NT2/D1 (cell line): ENCODE data around the gene SOCS6.

ENCODE experiments used
- DNase-seq: peaks from one replicate; pipeline ENCODE4 v3.0.0-alpha.2; 2011; ENCODE audit warnings: low read depth, low spot score
- H3K27me3 ChIP-seq: 2 replicates; pipeline ENCODE4 v1.6.0; 2011; ENCODE audit warnings: mild to moderate bottlenecking; ENCODE audit not compliant: insufficient read length, insufficient read depth
- H3K36me3 ChIP-seq: 2 replicates; pipeline ENCODE4 v1.6.1; 2011; ENCODE audit warnings: mild to moderate bottlenecking, low read length, mixed read lengths; ENCODE audit not compliant: insufficient read depth, insufficient read length
- H3K4me1 ChIP-seq: 2 replicates; pipeline ENCODE4 v1.5.1; 2011; ENCODE audit not compliant: insufficient read depth, insufficient read length
- H3K4me3 ChIP-seq: 2 replicates; pipeline ENCODE4 v1.5.1; 2011; ENCODE audit warnings: low read depth; ENCODE audit not compliant: insufficient read length
- H3K9ac ChIP-seq: 2 replicates; pipeline ENCODE4 v1.6.0; 2011; ENCODE audit warnings: low read depth; ENCODE audit not compliant: insufficient read length
- H3K9me3 ChIP-seq: 2 replicates; pipeline ENCODE4 v1.5.1; 2011; ENCODE audit warnings: mild to moderate bottlenecking, low read length; ENCODE audit not compliant: insufficient read depth
- SUZ12 ChIP-seq: IDR thresholded peaks from 2 replicates; pipeline ENCODE4 v1.6.1; 2011; ENCODE audit not compliant: insufficient read length, insufficient read depth; ENCODE audit errors: extremely low read depth
- YY1 ChIP-seq: IDR thresholded peaks from 2 replicates; pipeline ENCODE4 v1.6.1; 2011; ENCODE audit not compliant: insufficient read length, insufficient read depth
- ZNF274 ChIP-seq: IDR thresholded peaks from 2 replicates; pipeline ENCODE4 v1.6.1; 2011; ENCODE audit warnings: mild to moderate bottlenecking, low read depth, low read length

SOCS6 gene

GRCh38 chr18:70295192-70296188 lies 6.6 kb downstream of the SOCS6 start:
- Histone ChIP-seq H3K27me3 (no peaks in the 10 kb centered on the region), H3K36me3 (peaks cover 4% of the 10 kb centered on the region), H3K9me3 (no peaks in the 10 kb centered on the region), H3K4me3 (no peak overlapping the region), H3K9ac (no peak overlapping the region), H3K4me1 (peaks cover under 1% of the 10 kb centered on the region)
- no peak for TF ChIP-seq ZNF274
- no peak for TF ChIP-seq YY1
- no peak for TF ChIP-seq SUZ12
- no peak for DNase-seq

GRCh38 chr18:70296289-70296688 lies 7.4 kb downstream of the SOCS6 start:
- Histone ChIP-seq H3K27me3 (no peaks in the 10 kb centered on the region), H3K9ac (no peak overlapping the region), H3K4me3 (no peak overlapping the region), H3K4me1 (no peaks in the 10 kb centered on the region), H3K9me3 (no peaks in the 10 kb centered on the region), H3K36me3 (peaks cover 4% of the 10 kb centered on the region)
- no peak for DNase-seq
- TF ChIP-seq ZNF274, result no peak
- no peak for TF ChIP-seq SUZ12
- no peak for TF ChIP-seq YY1

GRCh38 chr18:70296781-70297180 lies 7.9 kb downstream of the SOCS6 start:
- TF ChIP-seq SUZ12 (no peak), YY1 (no peak), ZNF274 (no peak)
- Histone ChIP-seq H3K4me3 (no peak overlapping the region), H3K9me3 (no peaks in the 10 kb centered on the region), H3K4me1 (no peaks in the 10 kb centered on the region), H3K9ac (no peak overlapping the region), H3K36me3 (peaks cover 4% of the 10 kb centered on the region), H3K27me3 (no peaks in the 10 kb centered on the region)
- DNase-seq, result no peak

- no peak for DNase-seq
- TF ChIP-seq YY1 (no peak), SUZ12 (no peak), ZNF274 (no peak)
- Histone ChIP-seq H3K9ac (no peak overlapping the region), H3K36me3 (peaks cover 4% of the 10 kb centered on the region), H3K9me3 (no peaks in the 10 kb centered on the region), H3K4me1 (no peaks in the 10 kb centered on the region), H3K27me3 (no peaks in the 10 kb centered on the region), H3K4me3 (no peak overlapping the region)
Measured at GRCh38 chr18:70299393-70299792, 10.5 kb downstream of the SOCS6 start.

GRCh38 chr18:70301667-70302066 lies 12.8 kb downstream of the SOCS6 start:
- H3K36me3 ChIP-seq, result peaks cover 4% of the 10 kb centered on the region
- no peaks in the 10 kb centered on the region for H3K9me3 ChIP-seq
- no peak overlapping the region for H3K9ac ChIP-seq
- no peaks in the 10 kb centered on the region for H3K27me3 ChIP-seq
- TF ChIP-seq ZNF274 (no peak), SUZ12 (no peak), YY1 (no peak)
- DNase-seq, result no peak
- H3K4me1 ChIP-seq, result no peaks in the 10 kb centered on the region
- no peak overlapping the region for H3K4me3 ChIP-seq

- Histone ChIP-seq H3K4me3 (no peak overlapping the region), H3K4me1 (no peaks in the 10 kb centered on the region), H3K36me3 (no peaks in the 10 kb centered on the region), H3K9ac (no peak overlapping the region), H3K27me3 (no peaks in the 10 kb centered on the region), H3K9me3 (peaks cover 15% of the 10 kb centered on the region)
- TF ChIP-seq SUZ12 (no peak), YY1 (no peak), ZNF274 (no peak)
- DNase-seq, result no peak
Measured at GRCh38 chr18:70308555-70309294, 19.9 kb downstream of the SOCS6 start.
